Activated CD4-positive, alpha-beta T cell treated with anti-CD3 and anti-CD28 coated beads, Interleukin-2, amount 50 U/mL, for 16 hours (primary cell): Measurements from ENCODE around the gene BOD1L2.

Experiments used
- DNase-seq: peaks from one replicate; pipeline ENCODE4 v3.0.0-alpha.2; 2020

Gene BOD1L2

GRCh38 chr18:57150828-57151227 is 3.9 kb downstream of the BOD1L2 start:
- no peak for DNase-seq

- no peak for DNase-seq
Measured at GRCh38 chr18:57154191-57154830, 7.4 kb downstream of the BOD1L2 start.

GRCh38 chr18:57164401-57164800 is 17.5 kb downstream of the BOD1L2 start:
- DNase-seq, result no peak

- DNase-seq, result no peak
Measured at GRCh38 chr18:57167617-57168308, 20.9 kb downstream of the BOD1L2 start.

- no peak for DNase-seq
Measured at GRCh38 chr18:57171026-57171425, 24.1 kb downstream of the BOD1L2 start.

- no peak for DNase-seq
Measured at GRCh38 chr18:57175532-57175931, 28.6 kb downstream of the BOD1L2 start.

GRCh38 chr18:57185434-57185833 is 38.5 kb downstream of the BOD1L2 start:
- DNase-seq, result no peak

GRCh38 chr18:57188851-57189557 is 42.1 kb downstream of the BOD1L2 start:
- DNase-seq, result no peak

- no peak for DNase-seq
Measured at GRCh38 chr18:57190026-57190425, 43.1 kb downstream of the BOD1L2 start.

- no peak for DNase-seq
Measured at GRCh38 chr18:57194070-57194469, 47.2 kb downstream of the BOD1L2 start.

- DNase-seq, result no peak
Measured at GRCh38 chr18:57194622-57195021, 47.7 kb downstream of the BOD1L2 start.

- DNase-seq, result no peak
Measured at GRCh38 chr18:57195341-57195740, 48.5 kb downstream of the BOD1L2 start.

GRCh38 chr18:57197261-57197660 is 50.4 kb downstream of the BOD1L2 start:
- DNase-seq, result no peak

GRCh38 chr18:57198073-57198472 is 51.2 kb downstream of the BOD1L2 start:
- no peak for DNase-seq
